ENCODE measurements around the gene CNKSR3. TPM values are rescaled to one million over a fixed set of nuclear protein-coding genes. Genes with fewer than 3 reads are reported as not detected.

CNKSR3 gene
- 0.25 TPM for total RNA-seq
- polyA plus RNA-seq: not detected

- ATAC-seq (ENCODE audit: low read depth in 2 of 2) (no peak), DNase-seq (peak in 2 of 3 donors; percentile 4 to 33)
- Mint-ChIP-seq H3K27me3 (peaks cover 51% of the 10 kb centered on the region), H3K4me1 (peaks cover 0 to 12% (median 5%) of the 10 kb centered on the region in 4 donors), H3K27ac (no peak within 1 kb of the TSS), H3K4me3 (peak within 1 kb of the TSS; percentile 58 to 89 (median 68)), H3K9me3 (no peaks in the 10 kb centered on the region), H3K36me3 (no peaks in the 10 kb centered on the region)
- peak within 1 kb of the TSS; percentile 44 for H3K4me3 ChIP-seq (ENCODE audit: low read depth, low read length)
- no peaks in the 10 kb centered on the region for H3K9me3 ChIP-seq (ENCODE audit: control insufficient read depth in 2 of 2, low read length in 2 of 2)
- H3K36me3 ChIP-seq (ENCODE audit: control insufficient read depth, insufficient read depth, low read length): no peaks in the 10 kb centered on the region
- H3K27me3 ChIP-seq (ENCODE audit: control insufficient read depth, insufficient read depth, low read length): peaks cover 13% of the 10 kb centered on the region
- no peak within 1 kb of the TSS for H3K27ac ChIP-seq (ENCODE audit: insufficient read depth, low read length, poor library complexity, severe bottlenecking)
- H3K4me1 ChIP-seq (ENCODE audit: control insufficient read depth, insufficient read depth, low read length, poor library complexity, severe bottlenecking): peaks cover 17% of the 10 kb centered on the region
These were observed at the start of gene CNKSR3 for GRCh38 chr6:154510144-154510905. CNKSR3 (minus strand) TSS chr6:154510685; CDS start chr6:154510114, 571 bp downstream.

GRCh38 chr6:154558984-154559383, 48.5 kb upstream of the CNKSR3 start:
- no peak overlapping the region for H3K27ac Mint-ChIP-seq
- Histone ChIP-seq H3K4me3 (ENCODE audit: low read depth, low read length) (no peak overlapping the region), H3K4me1 (ENCODE audit: control insufficient read depth, insufficient read depth, low read length, poor library complexity, severe bottlenecking) (no peaks in the 10 kb centered on the region), H3K27me3 (ENCODE audit: control insufficient read depth, insufficient read depth, low read length) (no peaks in the 10 kb centered on the region), H3K27ac (ENCODE audit: insufficient read depth, low read length, poor library complexity, severe bottlenecking) (no peak overlapping the region), H3K36me3 (ENCODE audit: control insufficient read depth, insufficient read depth, low read length) (no peaks in the 10 kb centered on the region), H3K9me3 (ENCODE audit: control insufficient read depth in 2 of 2, low read length in 2 of 2) (no peaks in the 10 kb centered on the region)
- peaks cover 6% of the 10 kb centered on the region for H3K27me3 Mint-ChIP-seq
- H3K36me3 Mint-ChIP-seq: no peaks in the 10 kb centered on the region
- H3K9me3 Mint-ChIP-seq: peaks cover 0 to 4% (median 0%) of the 10 kb centered on the region in 7 donors
- no peak for DNase-seq
- no peaks in the 10 kb centered on the region for H3K4me1 Mint-ChIP-seq
- H3K4me3 Mint-ChIP-seq: no peak overlapping the region
- no peak for ATAC-seq (ENCODE audit: low read depth in 2 of 2)

GRCh38 chr6:154558513-154558912, 48.0 kb upstream of the CNKSR3 start:
- Mint-ChIP-seq H3K9me3 (peaks cover 0 to 4% (median 0%) of the 10 kb centered on the region in 7 donors), H3K4me3 (no peak overlapping the region), H3K4me1 (no peaks in the 10 kb centered on the region), H3K27ac (no peak overlapping the region), H3K27me3 (peaks cover 4% of the 10 kb centered on the region), H3K36me3 (no peaks in the 10 kb centered on the region)
- Histone ChIP-seq H3K27ac (ENCODE audit: insufficient read depth, low read length, poor library complexity, severe bottlenecking) (no peak overlapping the region), H3K4me1 (ENCODE audit: control insufficient read depth, insufficient read depth, low read length, poor library complexity, severe bottlenecking) (no peaks in the 10 kb centered on the region), H3K27me3 (ENCODE audit: control insufficient read depth, insufficient read depth, low read length) (no peaks in the 10 kb centered on the region), H3K4me3 (ENCODE audit: low read depth, low read length) (no peak overlapping the region), H3K36me3 (ENCODE audit: control insufficient read depth, insufficient read depth, low read length) (no peaks in the 10 kb centered on the region), H3K9me3 (ENCODE audit: control insufficient read depth in 2 of 2, low read length in 2 of 2) (no peaks in the 10 kb centered on the region)
- DNase-seq (no peak), ATAC-seq (ENCODE audit: low read depth in 2 of 2) (no peak)

- no peak overlapping the region for H3K27ac Mint-ChIP-seq
- H3K36me3 Mint-ChIP-seq: no peaks in the 10 kb centered on the region
- H3K4me3 Mint-ChIP-seq: no peak overlapping the region
- Histone ChIP-seq H3K27ac (ENCODE audit: insufficient read depth, low read length, poor library complexity, severe bottlenecking) (no peak overlapping the region), H3K36me3 (ENCODE audit: control insufficient read depth, insufficient read depth, low read length) (no peaks in the 10 kb centered on the region), H3K27me3 (ENCODE audit: control insufficient read depth, insufficient read depth, low read length) (no peaks in the 10 kb centered on the region), H3K4me1 (ENCODE audit: control insufficient read depth, insufficient read depth, low read length, poor library complexity, severe bottlenecking) (no peaks in the 10 kb centered on the region), H3K4me3 (ENCODE audit: low read depth, low read length) (no peak overlapping the region), H3K9me3 (ENCODE audit: control insufficient read depth in 2 of 2, low read length in 2 of 2) (no peaks in the 10 kb centered on the region)
- DNase-seq: no peak
- ATAC-seq (ENCODE audit: low read depth in 2 of 2): no peak
- no peaks in the 10 kb centered on the region for H3K4me1 Mint-ChIP-seq
- H3K27me3 Mint-ChIP-seq: peaks cover 4% of the 10 kb centered on the region
- peaks cover 0 to 4% (median 0%) of the 10 kb centered on the region in 7 donors for H3K9me3 Mint-ChIP-seq
These were observed 44.7 kb upstream of the CNKSR3 start for GRCh38 chr6:154555073-154555677.

GRCh38 chr6:154554491-154554890, 44.0 kb upstream of the CNKSR3 start:
- H3K27me3 ChIP-seq (ENCODE audit: control insufficient read depth, insufficient read depth, low read length): no peaks in the 10 kb centered on the region
- ATAC-seq (ENCODE audit: low read depth in 2 of 2) (no peak), DNase-seq (no peak)
- H3K27ac ChIP-seq (ENCODE audit: insufficient read depth, low read length, poor library complexity, severe bottlenecking): no peak overlapping the region
- Mint-ChIP-seq H3K27me3 (peaks cover 4% of the 10 kb centered on the region), H3K4me3 (no peak overlapping the region), H3K9me3 (peaks cover 0 to 1% (median 0%) of the 10 kb centered on the region in 7 donors), H3K27ac (no peak overlapping the region), H3K36me3 (no peaks in the 10 kb centered on the region), H3K4me1 (no peaks in the 10 kb centered on the region)
- no peaks in the 10 kb centered on the region for H3K36me3 ChIP-seq (ENCODE audit: control insufficient read depth, insufficient read depth, low read length)
- no peaks in the 10 kb centered on the region for H3K4me1 ChIP-seq (ENCODE audit: control insufficient read depth, insufficient read depth, low read length, poor library complexity, severe bottlenecking)
- H3K9me3 ChIP-seq (ENCODE audit: control insufficient read depth in 2 of 2, low read length in 2 of 2): no peaks in the 10 kb centered on the region
- H3K4me3 ChIP-seq (ENCODE audit: low read depth, low read length): no peak overlapping the region

- H3K4me3 Mint-ChIP-seq: no peak overlapping the region
- H3K9me3 Mint-ChIP-seq: peaks cover 0 to 1% (median 0%) of the 10 kb centered on the region in 7 donors
These were observed 40.3 kb upstream of the CNKSR3 start for GRCh38 chr6:154550779-154551178.

GRCh38 chr6:154549179-154549578, 38.7 kb upstream of the CNKSR3 start:
- H3K36me3 ChIP-seq (ENCODE audit: control insufficient read depth, insufficient read depth, low read length): no peaks in the 10 kb centered on the region
- DNase-seq (no peak), ATAC-seq (ENCODE audit: low read depth in 2 of 2) (no peak)
- Mint-ChIP-seq H3K27me3 (peaks cover 4% of the 10 kb centered on the region), H3K4me3 (no peak overlapping the region), H3K4me1 (no peaks in the 10 kb centered on the region), H3K27ac (peak overlapping the region in 1 of 3 donors; percentile 23), H3K36me3 (no peaks in the 10 kb centered on the region), H3K9me3 (peaks cover 0 to 1% (median 0%) of the 10 kb centered on the region in 7 donors)
- no peaks in the 10 kb centered on the region for H3K9me3 ChIP-seq (ENCODE audit: control insufficient read depth in 2 of 2, low read length in 2 of 2)
- no peaks in the 10 kb centered on the region for H3K4me1 ChIP-seq (ENCODE audit: control insufficient read depth, insufficient read depth, low read length, poor library complexity, severe bottlenecking)
- no peak overlapping the region for H3K27ac ChIP-seq (ENCODE audit: insufficient read depth, low read length, poor library complexity, severe bottlenecking)
- no peak overlapping the region for H3K4me3 ChIP-seq (ENCODE audit: low read depth, low read length)
- no peaks in the 10 kb centered on the region for H3K27me3 ChIP-seq (ENCODE audit: control insufficient read depth, insufficient read depth, low read length)

More at GRCh38 chr6:154550779-154551178, 40.3 kb upstream of the CNKSR3 start:
- ATAC-seq (ENCODE audit: low read depth in 2 of 2) (no peak), DNase-seq (no peak)
- Histone ChIP-seq H3K27ac (ENCODE audit: insufficient read depth, low read length, poor library complexity, severe bottlenecking) (no peak overlapping the region), H3K4me1 (ENCODE audit: control insufficient read depth, insufficient read depth, low read length, poor library complexity, severe bottlenecking) (no peaks in the 10 kb centered on the region), H3K4me3 (ENCODE audit: low read depth, low read length) (no peak overlapping the region), H3K36me3 (ENCODE audit: control insufficient read depth, insufficient read depth, low read length) (no peaks in the 10 kb centered on the region), H3K9me3 (ENCODE audit: control insufficient read depth in 2 of 2, low read length in 2 of 2) (no peaks in the 10 kb centered on the region), H3K27me3 (ENCODE audit: control insufficient read depth, insufficient read depth, low read length) (no peaks in the 10 kb centered on the region)
- Mint-ChIP-seq H3K27me3 (peaks cover 4% of the 10 kb centered on the region), H3K4me1 (no peaks in the 10 kb centered on the region), H3K27ac (no peak overlapping the region), H3K36me3 (no peaks in the 10 kb centered on the region)
